MM.1S (cell line): Measurements from ENCODE around the gene MGAT4C.

ENCODE experiments used
- DNase-seq: peaks from one replicate; pipeline ENCODE4 v3.0.0-alpha.2; 2015
- H2AFZ ChIP-seq: fragments of 300-600 bp; sonication (generic); 2 replicates; pipeline ENCODE4 v1.6.0; 2016; ENCODE audit warnings: antibody characterized with exemption, low read length
- H3F3A ChIP-seq: fragments of 300-600 bp; sonication (generic); 2 replicates; pipeline ENCODE4 v1.6.1; 2016; ENCODE audit warnings: mild to moderate bottlenecking, antibody characterized with exemption, low read length, moderate library complexity, mixed read lengths; ENCODE audit not compliant: insufficient read depth
- H3K27ac ChIP-seq: fragments of 300-600 bp; sonication (generic); 2 replicates; pipeline ENCODE4 v1.5.1; 2016; ENCODE audit warnings: mild to moderate bottlenecking, low read length
- H3K27me3 ChIP-seq: fragments of 300-600 bp; sonication (generic); replicated peaks from 2 replicates; pipeline ENCODE4 v1.6.0; 2016; ENCODE audit warnings: low read length; ENCODE audit not compliant: insufficient read depth
- H3K36me3 ChIP-seq: fragments of 300-600 bp; sonication (generic); replicated peaks from 2 replicates; pipeline ENCODE4 v1.6.1; 2016; ENCODE audit warnings: mild to moderate bottlenecking, low read length, mixed read lengths; ENCODE audit not compliant: insufficient read depth
- H3K4me1 ChIP-seq: fragments of 300-600 bp; sonication (generic); 2 replicates; pipeline ENCODE4 v1.6.1; 2016; ENCODE audit warnings: low read length, mixed read lengths
- H3K4me2 ChIP-seq: fragments of 300-600 bp; sonication (generic); 2 replicates; pipeline ENCODE4 v1.6.0; 2016; ENCODE audit warnings: low read depth, low read length
- H3K4me3 ChIP-seq: fragments of 300-600 bp; sonication (generic); 2 replicates; pipeline ENCODE4 v1.5.1; 2016; ENCODE audit warnings: low read length, mixed read lengths
- H3K79me2 ChIP-seq: fragments of 300-600 bp; sonication (generic); 2 replicates; pipeline ENCODE4 v1.6.1; 2016; ENCODE audit warnings: mixed run types, low read length, mixed read lengths
- H3K9ac ChIP-seq: fragments of 300-600 bp; sonication (generic); 2 replicates; pipeline ENCODE4 v1.6.1; 2016; ENCODE audit warnings: low read length, mixed read lengths
- H3K9me2 ChIP-seq: fragments of 300-600 bp; sonication (generic); replicated peaks from 2 replicates; pipeline ENCODE4 v1.6.1; 2016; ENCODE audit warnings: mild to moderate bottlenecking, low read length, mixed read lengths; ENCODE audit not compliant: insufficient read depth
- H3K9me3 ChIP-seq: fragments of 300-600 bp; sonication (generic); replicated peaks from 2 replicates; pipeline ENCODE4 v1.6.1; 2016; ENCODE audit warnings: mild to moderate bottlenecking, low read length, mixed read lengths; ENCODE audit not compliant: insufficient read depth
- H4K20me1 ChIP-seq: fragments of 300-600 bp; sonication (generic); 2 replicates; pipeline ENCODE4 v1.6.1; 2016; ENCODE audit warnings: mild to moderate bottlenecking, low read length, moderate library complexity, mixed read lengths; ENCODE audit not compliant: insufficient read depth
- CTCF ChIP-seq: fragments of 300-600 bp; sonication (generic); IDR thresholded peaks from 2 replicates; pipeline ENCODE4 v1.5.1; 2016; ENCODE audit warnings: antibody characterized with exemption, low read length, mixed read lengths
- EZH2 ChIP-seq: fragments of 300-600 bp; sonication (generic); optimal IDR thresholded peaks from 2 replicates; pipeline ENCODE3; 2017; ENCODE audit warnings: low read depth, mild to moderate bottlenecking, antibody characterized with exemption, low read length, mixed read lengths
- EZH2phosphoT487 ChIP-seq: fragments of 300-600 bp; sonication (generic); IDR thresholded peaks from 2 replicates; pipeline ENCODE4 v1.6.1; 2018; ENCODE audit warnings: antibody characterized with exemption, low read length

The MGAT4C gene

GRCh38 chr12:86216591-86216990 lies 39.6 kb downstream of the MGAT4C start:
- no peaks in the 10 kb centered on the region for H3K4me1 ChIP-seq
- H3K9me3 ChIP-seq: no peaks in the 10 kb centered on the region
- H3K27ac ChIP-seq: no peak overlapping the region
- H2AFZ ChIP-seq: no peak overlapping the region
- H3F3A ChIP-seq: no peaks in the 10 kb centered on the region
- H3K9me2 ChIP-seq: no peaks in the 10 kb centered on the region
- no peak overlapping the region for H3K9ac ChIP-seq
- no peak for DNase-seq
- TF ChIP-seq EZH2phosphoT487: no peak
- no peak for TF ChIP-seq EZH2
- TF ChIP-seq CTCF: no peak
- H3K4me3 ChIP-seq: no peak overlapping the region
- no peaks in the 10 kb centered on the region for H4K20me1 ChIP-seq
- H3K36me3 ChIP-seq: no peaks in the 10 kb centered on the region
- no peaks in the 10 kb centered on the region for H3K79me2 ChIP-seq
- H3K27me3 ChIP-seq: no peaks in the 10 kb centered on the region
- H3K4me2 ChIP-seq: no peak overlapping the region

- H2AFZ ChIP-seq: no peak overlapping the region
- H3K4me3 ChIP-seq: no peak overlapping the region
- H4K20me1 ChIP-seq: no peaks in the 10 kb centered on the region
- no peaks in the 10 kb centered on the region for H3K27me3 ChIP-seq
- no peak overlapping the region for H3K27ac ChIP-seq
- no peak overlapping the region for H3K9ac ChIP-seq
- H3K4me1 ChIP-seq: no peaks in the 10 kb centered on the region
- H3K36me3 ChIP-seq: no peaks in the 10 kb centered on the region
- H3K79me2 ChIP-seq: no peaks in the 10 kb centered on the region
- TF ChIP-seq CTCF: no peak
- TF ChIP-seq EZH2: no peak
- TF ChIP-seq EZH2phosphoT487: no peak
- no peaks in the 10 kb centered on the region for H3F3A ChIP-seq
- H3K4me2 ChIP-seq: no peak overlapping the region
- no peaks in the 10 kb centered on the region for H3K9me3 ChIP-seq
- H3K9me2 ChIP-seq: no peaks in the 10 kb centered on the region
- DNase-seq: no peak
These were observed 43.2 kb downstream of the MGAT4C start for GRCh38 chr12:86213012-86213411.

- Histone ChIP-seq H2AFZ (no peak overlapping the region), H3K9me3 (no peaks in the 10 kb centered on the region), H4K20me1 (no peaks in the 10 kb centered on the region), H3K79me2 (no peaks in the 10 kb centered on the region), H3K4me3 (no peak overlapping the region), H3K27me3 (no peaks in the 10 kb centered on the region), H3K36me3 (no peaks in the 10 kb centered on the region), H3F3A (no peaks in the 10 kb centered on the region), H3K9ac (no peak overlapping the region), H3K27ac (no peak overlapping the region), H3K4me2 (no peak overlapping the region), H3K4me1 (no peaks in the 10 kb centered on the region), H3K9me2 (no peaks in the 10 kb centered on the region)
- TF ChIP-seq EZH2phosphoT487: no peak
- TF ChIP-seq CTCF: no peak
- no peak for TF ChIP-seq EZH2
- DNase-seq: no peak
These were observed 57.3 kb downstream of the MGAT4C start for GRCh38 chr12:86198696-86199444.
